Osteoblast (primary cell): Measurements from ENCODE around the gene ADD1. TPM values are rescaled to one million over a fixed set of nuclear protein-coding genes. Genes with fewer than 3 reads are reported as not detected.
A peak's percentile ranks its signal among the peaks of the same experiment; 100 is the strongest.

Experiments used
- DNase-seq: peaks from one replicate; pipeline ENCODE4 v3.0.0; 2011; ENCODE audit warnings: low spot score, mixed read lengths; ENCODE audit not compliant: insufficient read length; ENCODE audit errors: missing footprints
- H2AFZ ChIP-seq: 2 replicates; pipeline ENCODE4 v1.6.0; 2011; ENCODE audit warnings: mild to moderate bottlenecking, low read length
- H3K27ac ChIP-seq: 2 replicates; pipeline ENCODE4 v1.5.1; 2011; ENCODE audit warnings: mild to moderate bottlenecking, low read depth, low read length, moderate library complexity
- H3K27me3 ChIP-seq: 2 replicates; pipeline ENCODE4 v1.6.0; 2012; ENCODE audit warnings: mild to moderate bottlenecking, control low read depth, inconsistent platforms, low read length, moderate library complexity; ENCODE audit not compliant: insufficient read depth
- H3K36me3 ChIP-seq: 2 replicates; pipeline ENCODE4 v1.5.1; 2011; ENCODE audit warnings: mild to moderate bottlenecking, low read length, control low read depth, moderate library complexity; ENCODE audit not compliant: insufficient read depth
- H3K4me1 ChIP-seq: 2 replicates; pipeline ENCODE4 v1.5.1; 2011; ENCODE audit warnings: mild to moderate bottlenecking, low read length, control low read depth, moderate library complexity; ENCODE audit not compliant: insufficient read depth
- H3K4me2 ChIP-seq: 2 replicates; pipeline ENCODE4 v1.6.0; 2011; ENCODE audit warnings: mild to moderate bottlenecking, low read length; ENCODE audit not compliant: insufficient read depth
- H3K4me3 ChIP-seq: fragments of 200-600 bp; sonication (generic); 3 replicates; pipeline ENCODE4 v1.5.1; 2012; ENCODE audit warnings: mild to moderate bottlenecking, low read length, inconsistent platforms; ENCODE audit not compliant: insufficient read depth
- H3K79me2 ChIP-seq: 2 replicates; pipeline ENCODE4 v1.6.0; 2012; ENCODE audit warnings: mild to moderate bottlenecking, low read length, control low read depth, inconsistent platforms; ENCODE audit not compliant: insufficient read depth
- H3K9me3 ChIP-seq: 2 replicates; pipeline ENCODE4 v1.5.1; 2011; ENCODE audit warnings: low read depth, low read length, control low read depth
- H4K20me1 ChIP-seq: 2 replicates; pipeline ENCODE4 v1.6.0; 2012; ENCODE audit warnings: mild to moderate bottlenecking, low read length, control low read depth; ENCODE audit not compliant: insufficient read depth
- CTCF ChIP-seq: IDR thresholded peaks from 2 replicates; pipeline ENCODE4 v1.5.1; 2011; ENCODE audit warnings: mild to moderate bottlenecking, low read depth, low read length, moderate library complexity; ENCODE audit errors: extremely low read depth
- total RNA-seq: library from RNA; depleted of rRNA; stranded (reverse); fragments of >200 nt; gene quantifications from 2 replicates; pipeline ENCODE4 v1.2.3, GENCODE V29; 2012

ADD1 gene
- total RNA-seq, 1 donor = 200 TPM

DNA sequence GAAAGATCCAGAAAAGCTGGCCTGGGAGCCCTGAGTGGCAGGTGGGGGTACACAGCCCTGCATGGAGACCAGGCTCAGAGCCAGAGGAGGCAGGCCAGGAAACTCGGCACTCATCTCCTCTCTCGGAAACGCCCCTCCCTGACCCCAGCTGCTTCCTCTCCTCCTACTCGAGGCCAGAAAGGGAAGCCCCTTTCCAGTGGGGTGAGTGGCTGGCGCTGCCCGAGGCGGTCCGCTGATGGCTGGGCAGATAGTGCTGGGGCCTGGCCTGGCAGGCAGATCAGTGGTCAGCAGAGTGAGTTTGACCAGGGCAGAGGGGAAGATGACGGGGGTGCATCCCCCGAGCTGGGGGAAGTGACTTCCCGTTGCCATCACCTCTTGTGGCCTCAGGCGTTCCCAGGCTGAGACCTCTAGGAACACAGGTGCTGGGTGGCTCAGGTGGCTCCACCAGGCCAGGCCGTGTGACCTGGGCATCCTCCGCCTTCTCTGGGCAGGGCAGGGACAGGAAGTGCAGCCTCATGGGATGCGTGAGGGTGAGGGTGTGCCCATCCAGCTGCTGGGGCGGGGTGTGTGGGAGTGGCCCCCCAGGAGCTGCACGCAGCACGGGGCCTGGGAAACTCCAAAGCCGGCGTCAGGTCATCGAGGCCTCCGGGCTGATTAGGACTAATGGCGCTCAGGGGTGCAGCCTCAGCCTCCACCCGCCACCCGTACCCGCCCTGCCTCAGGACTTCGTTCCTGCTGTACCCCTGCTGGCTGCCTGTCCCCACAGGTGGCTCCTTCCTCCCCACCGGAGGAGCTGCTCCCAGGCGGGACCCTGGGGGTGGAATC lies 45.0 kb upstream of the ADD1 start:
- no peak for TF ChIP-seq CTCF
- peak; percentile 62 for DNase-seq
- Histone ChIP-seq H3K36me3 (peaks cover 5% of the 10 kb centered on the region), H3K79me2 (peaks cover 87% of the 10 kb centered on the region), H3K4me2 (no peak overlapping the region), H3K9me3 (no peaks in the 10 kb centered on the region), H3K27me3 (no peaks in the 10 kb centered on the region), H3K4me3 (no peak overlapping the region), H4K20me1 (peaks cover 4% of the 10 kb centered on the region), H2AFZ (no peak overlapping the region), H3K27ac (no peak overlapping the region), H3K4me1 (peaks cover 49% of the 10 kb centered on the region)

GRCh38 chr4:2799224-2799911 lies 44.3 kb upstream of the ADD1 start:
- Histone ChIP-seq H4K20me1 (peaks cover 5% of the 10 kb centered on the region), H3K79me2 (peaks cover 84% of the 10 kb centered on the region), H2AFZ (no peak overlapping the region), H3K27ac (no peak overlapping the region), H3K27me3 (no peaks in the 10 kb centered on the region), H3K4me2 (no peak overlapping the region), H3K9me3 (no peaks in the 10 kb centered on the region), H3K4me3 (no peak overlapping the region), H3K4me1 (peaks cover 41% of the 10 kb centered on the region), H3K36me3 (peaks cover 5% of the 10 kb centered on the region)
- DNase-seq = peak; percentile 29
- TF ChIP-seq CTCF = no peak

GRCh38 chr4:2799971-2800690 lies 43.5 kb upstream of the ADD1 start:
- no peak overlapping the region for H3K4me3 ChIP-seq
- H3K4me2 ChIP-seq = peak overlapping the region; percentile 48
- peaks cover 34% of the 10 kb centered on the region for H3K4me1 ChIP-seq
- peaks cover 85% of the 10 kb centered on the region for H3K79me2 ChIP-seq
- H3K27me3 ChIP-seq = no peaks in the 10 kb centered on the region
- H3K9me3 ChIP-seq = no peaks in the 10 kb centered on the region
- peak overlapping the region; percentile 68 for H3K27ac ChIP-seq
- H4K20me1 ChIP-seq = peaks cover 5% of the 10 kb centered on the region
- peak; percentile 68 for DNase-seq
- peak overlapping the region; percentile 74 for H2AFZ ChIP-seq
- no peak for TF ChIP-seq CTCF
- peaks cover 5% of the 10 kb centered on the region for H3K36me3 ChIP-seq
